A549 (cell line): ENCODE results near the gene SORL1. TPM values are rescaled to one million over a fixed set of nuclear protein-coding genes. Genes with fewer than 3 reads are reported as not detected.

ENCODE experiments used
- ATAC-seq, 2 experiments: fragments of 200-7000 bp in 1 of 2; fragments of >200 bp in 1 of 2; cut with Nextera tagmentation in 1 of 2; cut with Tn5 transposase in 1 of 2; 3 replicates each; pipeline versions ENCODE4 v1.8.0 to v1.9.1; 2018 to 2020; ENCODE audit warnings: mild to moderate bottlenecking in 1 of 2, moderate library complexity in 1 of 2
- CTCF ChIA-PET: fragments of 300-600 bp; sonication (Branson Sonifier 250); formaldehyde crosslinking; extraction: SDS; loops from one replicate; lab custom pipeline; 2021; ENCODE audit warnings: antibody characterized with exemption, inconsistent platforms; lab: Yijun Ruan, JAX
- POLR2A ChIA-PET: fragments of 350-600 bp; formaldehyde crosslinking; extraction: SDS; loops from one replicate; lab custom pipeline; 2021; ENCODE audit warnings: antibody characterized with exemption, inconsistent platforms; lab: Yijun Ruan, JAX
- DNase-seq, 2 experiments: peaks; one replicate each; pipeline versions ENCODE4 v3.0.0 to v3.0.0-alpha.2; 2011 to 2016; ENCODE audit warnings: low read depth in 1 of 2, low spot score in 1 of 2
- FAIRE-seq: peaks from 2 replicates; lab custom pipeline; 2011; peaks lifted over from hg19 to GRCh38; lab: Jason Lieb, UNC
- H3K27ac ChIP-seq, 2 experiments: fragments of >200 bp; sonication (Bioruptor Twin); formaldehyde crosslinking; 3 replicates each; pipeline ENCODE4 v1.5.1; 2016 to 2017
- H3K4me1 ChIP-seq: fragments of >200 bp; sonication (Bioruptor Twin); formaldehyde crosslinking; 3 replicates; pipeline ENCODE4 v1.6.1; 2016
- H3K4me2 ChIP-seq: fragments of >200 bp; sonication (Bioruptor Twin); formaldehyde crosslinking; 3 replicates; pipeline ENCODE4 v1.6.1; 2016
- H3K4me3 ChIP-seq: fragments of >200 bp; sonication (Bioruptor Twin); formaldehyde crosslinking; 3 replicates; pipeline ENCODE4 v1.5.1; 2016
- H3K9me3 ChIP-seq: fragments of >200 bp; sonication (Bioruptor Twin); formaldehyde crosslinking; 3 replicates; pipeline ENCODE4 v1.6.1; 2016
- ATOH8 ChIP-seq: fragments of 250-450 bp; sonication (Bioruptor Pico); IDR thresholded peaks from 2 replicates; pipeline ENCODE4 v1.5.0; 2020; ENCODE audit warnings: low read depth, mild to moderate bottlenecking, moderate library complexity
- BHLHE40 ChIP-seq: IDR thresholded peaks from 2 replicates; pipeline ENCODE4 v1.6.1; 2012; ENCODE audit warnings: low read depth, low read length, inconsistent platforms
- CBX8 ChIP-seq: fragments of 200-600 bp; sonication (generic); IDR thresholded peaks from 2 replicates; pipeline ENCODE4 v1.6.1; 2016
- CEBPB ChIP-seq, 2 experiments: fragments of >200 bp in 1 of 2; sonication (Bioruptor Twin) in 1 of 2; formaldehyde crosslinking in 1 of 2; IDR thresholded peaks; 2 replicates each; pipeline ENCODE4 v1.6.1; 2012 to 2016
- CHD2 ChIP-seq: fragments of 150-350 bp; IDR thresholded peaks from 2 replicates; pipeline ENCODE4 v1.6.1; 2014; ENCODE audit warnings: low read length; ENCODE audit not compliant: partially characterized antibody
- CHD4 ChIP-seq: fragments of 200-600 bp; sonication (generic); IDR thresholded peaks from 2 replicates; pipeline ENCODE4 v1.6.1; 2016; ENCODE audit warnings: antibody characterized with exemption, mild to moderate bottlenecking, borderline replicate concordance
- ESRRA ChIP-seq: fragments of 150-350 bp; IDR thresholded peaks from 2 replicates; pipeline ENCODE4 v1.6.1; 2014; ENCODE audit warnings: mild to moderate bottlenecking, low read length, borderline replicate concordance
- FOSB ChIP-seq: fragments of 250-450 bp; sonication (Bioruptor Pico); IDR thresholded peaks from 2 replicates; pipeline ENCODE4 v1.5.0; 2020; ENCODE audit warnings: mild to moderate bottlenecking, moderate library complexity
- GATA3 ChIP-seq: IDR thresholded peaks from 2 replicates; pipeline ENCODE4 v1.6.1; 2012; ENCODE audit warnings: borderline replicate concordance
- HOXB5 ChIP-seq: fragments of 250-450 bp; sonication (Bioruptor Pico); IDR thresholded peaks from 2 replicates; pipeline ENCODE4 v1.5.0; 2020; ENCODE audit warnings: mild to moderate bottlenecking, moderate library complexity
- JUN ChIP-seq, 2 experiments: fragments of >200 bp; sonication (Bioruptor Twin); formaldehyde crosslinking; IDR thresholded peaks; 2 replicates in 1 of 2; 3 replicates in 1 of 2; pipeline ENCODE4 v1.6.1; 2016 to 2017
- KDM5A ChIP-seq: fragments of 200-600 bp; sonication (generic); IDR thresholded peaks from 2 replicates; pipeline ENCODE4 v1.6.1; 2016; ENCODE audit warnings: antibody characterized with exemption, mild to moderate bottlenecking
- MAFK ChIP-seq: fragments of 450-650 bp; IDR thresholded peaks from 2 replicates; pipeline ENCODE4 v1.6.1; 2014; ENCODE audit not compliant: partially characterized antibody
- MAZ ChIP-seq: fragments of 150-350 bp; IDR thresholded peaks from 2 replicates; pipeline ENCODE4 v1.6.1; 2014; ENCODE audit warnings: antibody characterized with exemption, low read depth, low read length, borderline replicate concordance
- NPAS2 ChIP-seq: fragments of 250-450 bp; sonication (Bioruptor Pico); IDR thresholded peaks from 2 replicates; pipeline ENCODE4 v1.8.0; 2022; ENCODE audit warnings: mild to moderate bottlenecking, moderate library complexity, borderline replicate concordance
- NR3C1 ChIP-seq: fragments of >200 bp; sonication (Bioruptor Twin); formaldehyde crosslinking; IDR thresholded peaks from 3 replicates; pipeline ENCODE4 v1.6.1; 2017
- PHF8 ChIP-seq: fragments of 200-600 bp; sonication (generic); IDR thresholded peaks from 2 replicates; pipeline ENCODE4 v1.6.1; 2016; ENCODE audit warnings: low read depth, mild to moderate bottlenecking, antibody characterized with exemption, moderate library complexity, borderline replicate concordance
- POLR2AphosphoS2 ChIP-seq: conservative IDR thresholded peaks from 2 replicates; pipeline ENCODE4 v1.6.1; 2012; ENCODE audit warnings: low read length, improper control_type of control experiment, inconsistent platforms
- RARB ChIP-seq: fragments of 250-450 bp; sonication (Bioruptor Pico); IDR thresholded peaks from 2 replicates; pipeline ENCODE4 v1.8.0; 2021; ENCODE audit warnings: mild to moderate bottlenecking, moderate library complexity
- REST ChIP-seq: fragments of 200-600 bp; sonication (generic); IDR thresholded peaks from 2 replicates; pipeline ENCODE4 v1.6.1; 2016; ENCODE audit warnings: antibody characterized with exemption, mild to moderate bottlenecking, moderate library complexity
- RFX5 ChIP-seq: fragments of 450-650 bp; IDR thresholded peaks from 2 replicates; pipeline ENCODE4 v1.7.1; 2014; ENCODE audit warnings: antibody characterized with exemption, mild to moderate bottlenecking, moderate library complexity
- SREBF2 ChIP-seq: fragments of 450-650 bp; IDR thresholded peaks from 2 replicates; pipeline ENCODE4 v1.6.1; 2014; ENCODE audit warnings: mild to moderate bottlenecking, moderate library complexity
- TP53 ChIP-seq: fragments of 250-450 bp; sonication (Bioruptor Pico); IDR thresholded peaks from 2 replicates; pipeline ENCODE4 v1.5.0; 2021; ENCODE audit warnings: mild to moderate bottlenecking, moderate library complexity
- ZSCAN20 ChIP-seq: fragments of 250-450 bp; sonication (Bioruptor Pico); IDR thresholded peaks from 2 replicates; pipeline ENCODE4 v1.8.0; 2022; ENCODE audit warnings: mild to moderate bottlenecking, moderate library complexity
- WGBS: methylation state at CpG from one replicate; pipeline ENCODE4 v1.1.6; 2017; ENCODE audit errors: missing lambda C conversion rate; 5-methylcytosine and 5-hydroxymethylcytosine counted together
- polyA plus RNA-seq, 4 experiments: library from polyadenylated mRNA; depleted of rRNA in 3 of 4; stranded (reverse); fragments of >200 nt; fragmentation: RNase III in 1 of 4; extraction: RNeasy Plus Mini Kit Qiagen cat#74134 plus additional on column Dnase treatment in 1 of 4; gene quantifications; 2 replicates in 3 of 4; 3 replicates in 1 of 4; pipeline ENCODE4 v1.2.3, GENCODE V29; 2011 to 2017
- TF ChIP-seq, protein P1 (sequence below): fragments of 250-450 bp; sonication (Bioruptor Pico); IDR thresholded peaks from 2 replicates; pipeline ENCODE4 v1.5.0; 2021; ENCODE audit warnings: mild to moderate bottlenecking, moderate library complexity, borderline replicate concordance
- TF ChIP-seq, protein P2 (sequence below): fragments of >200 bp; sonication (Bioruptor Twin); formaldehyde crosslinking; IDR thresholded peaks from 3 replicates; pipeline ENCODE4 v1.6.1; 2016

SORL1 gene
- polyA plus RNA-seq, 2 of the 4 experiments (the other 2 are of a cell fraction), result 0.45 to 3.8 TPM

GRCh38 chr11:121551463-121551862, 99.3 kb downstream of the SORL1 start:
- no peak overlapping the region for H3K27ac ChIP-seq
- ATAC-seq (no peak), DNase-seq (no peak), FAIRE-seq (no peak)
- CTCF ChIA-PET, result no interaction called here
- POLR2A ChIA-PET, result no interaction called here
- H3K4me2 ChIP-seq, result no peak overlapping the region
- WGBS, result 72% methylated on average over 5 of the region's 5 CpGs
- H3K9me3 ChIP-seq, result no peaks in the 10 kb centered on the region
- no peaks in the 10 kb centered on the region for H3K4me1 ChIP-seq
- TF ChIP-seq ESRRA (no peak), NPAS2 (CRISPR knock-in tag) (no peak), NR3C1 (no peak), BHLHE40 (no peak), RFX5 (no peak), JUN (IDR thresholded peaks at IDR 0.05) (no peak), HOXB5 (no peak), REST (no peak), PHF8 (no peak), CHD4 (no peak)
- TF ChIP-seq, protein P1, sequence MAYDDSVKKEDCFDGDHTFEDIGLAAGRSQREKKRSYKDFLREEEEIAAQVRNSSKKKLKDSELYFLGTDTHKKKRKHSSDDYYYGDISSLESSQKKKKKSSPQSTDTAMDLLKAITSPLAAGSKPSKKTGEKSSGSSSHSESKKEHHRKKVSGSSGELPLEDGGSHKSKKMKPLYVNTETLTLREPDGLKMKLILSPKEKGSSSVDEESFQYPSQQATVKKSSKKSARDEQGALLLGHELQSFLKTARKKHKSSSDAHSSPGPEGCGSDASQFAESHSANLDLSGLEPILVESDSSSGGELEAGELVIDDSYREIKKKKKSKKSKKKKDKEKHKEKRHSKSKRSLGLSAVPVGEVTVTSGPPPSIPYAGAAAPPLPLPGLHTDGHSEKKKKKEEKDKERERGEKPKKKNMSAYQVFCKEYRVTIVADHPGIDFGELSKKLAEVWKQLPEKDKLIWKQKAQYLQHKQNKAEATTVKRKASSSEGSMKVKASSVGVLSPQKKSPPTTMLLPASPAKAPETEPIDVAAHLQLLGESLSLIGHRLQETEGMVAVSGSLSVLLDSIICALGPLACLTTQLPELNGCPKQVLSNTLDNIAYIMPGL (CRISPR knock-in tag), result no peak
- TF ChIP-seq, protein P2, sequence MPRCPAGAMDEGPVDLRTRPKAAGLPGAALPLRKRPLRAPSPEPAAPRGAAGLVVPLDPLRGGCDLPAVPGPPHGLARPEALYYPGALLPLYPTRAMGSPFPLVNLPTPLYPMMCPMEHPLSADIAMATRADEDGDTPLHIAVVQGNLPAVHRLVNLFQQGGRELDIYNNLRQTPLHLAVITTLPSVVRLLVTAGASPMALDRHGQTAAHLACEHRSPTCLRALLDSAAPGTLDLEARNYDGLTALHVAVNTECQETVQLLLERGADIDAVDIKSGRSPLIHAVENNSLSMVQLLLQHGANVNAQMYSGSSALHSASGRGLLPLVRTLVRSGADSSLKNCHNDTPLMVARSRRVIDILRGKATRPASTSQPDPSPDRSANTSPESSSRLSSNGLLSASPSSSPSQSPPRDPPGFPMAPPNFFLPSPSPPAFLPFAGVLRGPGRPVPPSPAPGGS, result no peak
- no peak overlapping the region for H3K4me3 ChIP-seq

DNA sequence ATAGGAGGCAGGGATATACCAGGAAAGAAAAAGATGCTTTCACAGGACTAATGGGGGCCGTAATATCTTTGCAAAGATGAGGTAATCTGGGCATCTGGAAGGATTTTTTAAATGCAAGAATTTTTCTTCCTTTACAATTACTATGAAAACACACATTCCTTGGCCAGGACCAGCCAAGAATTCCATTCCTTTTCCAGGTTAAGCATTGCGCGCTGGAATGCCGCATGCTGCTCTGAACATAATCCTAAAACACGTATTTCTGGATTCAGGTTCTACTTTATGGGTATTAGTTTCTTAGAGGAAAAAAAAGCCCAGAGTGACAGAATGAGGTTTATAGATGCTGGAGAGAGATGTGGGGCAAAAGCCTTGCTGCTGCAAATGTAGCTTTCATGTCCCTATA, 100.0 kb downstream of the SORL1 start:
- 94% methylated on average over 5 of the region's 5 CpGs for WGBS

DNA sequence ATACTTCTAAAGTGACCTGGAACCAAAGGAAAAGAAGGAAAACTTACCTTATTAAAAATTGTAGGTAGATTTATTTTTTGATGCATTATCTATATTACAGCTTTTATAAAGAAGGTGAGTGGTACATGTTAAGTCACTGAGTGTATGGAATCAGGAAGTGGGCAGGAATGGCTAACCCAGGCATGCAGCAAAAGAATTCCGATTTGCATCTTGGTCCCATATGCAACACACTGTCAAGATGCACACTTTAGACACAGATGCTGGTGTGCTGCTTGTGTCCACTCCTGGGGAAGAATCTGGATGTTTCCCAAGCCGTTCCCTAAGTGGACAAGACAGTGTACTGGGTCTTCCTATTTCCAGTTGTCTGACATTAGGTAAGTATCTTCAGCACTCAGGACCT, 100.5 kb downstream of the SORL1 start:
- no peak for FAIRE-seq
- TF ChIP-seq REST, result no peak
- no peak for TF ChIP-seq CHD2
- TF ChIP-seq MAFK, result no peak
- TF ChIP-seq SREBF2, result no peak
- TF ChIP-seq CEBPB (IDR thresholded peaks at IDR 0.05), result no peak
- no peak for TF ChIP-seq GATA3
- no peak for TF ChIP-seq ATOH8 (CRISPR knock-in tag)
- TF ChIP-seq TP53 (CRISPR knock-in tag), result no peak
- no peak for TF ChIP-seq ESRRA
- no peak for TF ChIP-seq NPAS2 (CRISPR knock-in tag)
- TF ChIP-seq CBX8, result no peak
- no peak for TF ChIP-seq KDM5A
- TF ChIP-seq RARB (CRISPR knock-in tag), result no peak
- TF ChIP-seq ZSCAN20 (CRISPR knock-in tag), result no peak

More for the DNA sequence above, 100.0 kb downstream of the SORL1 start:
- ChIA-PET POLR2A (no interaction called here), CTCF (no interaction called here)
- no peak for ATAC-seq
- no peaks in the 10 kb centered on the region for H3K9me3 ChIP-seq
- TF ChIP-seq POLR2AphosphoS2 (no peak), JUN (IDR thresholded peaks at IDR 0.05) (no peak), FOSB (no peak), MAZ (no peak)
- TF ChIP-seq, all 56 proteins: peak for 0
- Histone ChIP-seq H3K4me2 (no peak overlapping the region), H3K4me3 (no peak overlapping the region), H3K27ac (no peak overlapping the region), H3K4me1 (no peaks in the 10 kb centered on the region)
- DNase-seq (no peak), FAIRE-seq (no peak)

More for the DNA sequence above, 100.5 kb downstream of the SORL1 start:
- ATAC-seq (no peak), DNase-seq (no peak)
- no peak overlapping the region for H3K4me3 ChIP-seq
- ChIA-PET CTCF (no interaction called here), POLR2A (no interaction called here)
- H3K4me1 ChIP-seq, result no peaks in the 10 kb centered on the region
- no peak overlapping the region for H3K27ac ChIP-seq
- H3K9me3 ChIP-seq, result no peaks in the 10 kb centered on the region
- 73% methylated on average over 2 of the region's 2 CpGs for WGBS
- H3K4me2 ChIP-seq, result no peak overlapping the region
